Astrocyte (in vitro differentiated cells and primary cell): ENCODE measurements around the gene FNDC3B. TPM values are rescaled to one million over a fixed set of nuclear protein-coding genes. Genes with fewer than 3 reads are reported as not detected.

Source experiments
- DNase-seq: peaks from one replicate; pipeline ENCODE4 v3.0.0-alpha.2; 2010; ENCODE audit warnings: low read depth
- FAIRE-seq: peaks from 2 replicates; lab custom pipeline; 2011; peaks lifted over from hg19 to GRCh38; lab: Jason Lieb, UNC
- H2AFZ ChIP-seq: 2 replicates; pipeline ENCODE4 v1.6.0; 2012; ENCODE audit warnings: low read depth, low read length, inconsistent platforms
- H3K27ac ChIP-seq: 2 replicates; pipeline ENCODE4 v1.5.1; 2011; ENCODE audit warnings: low read depth, low read length, inconsistent platforms
- H3K27me3 ChIP-seq: 2 replicates; pipeline ENCODE4 v1.6.0; 2011; ENCODE audit warnings: low read length, inconsistent platforms; ENCODE audit not compliant: insufficient read depth
- H3K36me3 ChIP-seq: 2 replicates; pipeline ENCODE4 v1.5.1; 2011; ENCODE audit warnings: low read length, inconsistent platforms; ENCODE audit not compliant: insufficient read depth
- H3K4me1 ChIP-seq: 2 replicates; pipeline ENCODE4 v1.5.1; 2011; ENCODE audit warnings: low read length, inconsistent platforms; ENCODE audit not compliant: insufficient read depth
- H3K4me2 ChIP-seq: 2 replicates; pipeline ENCODE4 v1.6.0; 2012; ENCODE audit warnings: low read length, inconsistent platforms
- H3K4me3 ChIP-seq: 2 replicates; pipeline ENCODE4 v1.5.1; 2011; ENCODE audit warnings: low read depth, mild to moderate bottlenecking, low read length, inconsistent platforms; ENCODE audit not compliant: insufficient read depth
- H3K79me2 ChIP-seq: 2 replicates; pipeline ENCODE4 v1.6.0; 2012; ENCODE audit warnings: mild to moderate bottlenecking, low read length, inconsistent platforms; ENCODE audit not compliant: insufficient read depth
- H3K9ac ChIP-seq: 2 replicates; pipeline ENCODE4 v1.6.0; 2012; ENCODE audit warnings: mild to moderate bottlenecking, low read length, inconsistent platforms
- H3K9me3 ChIP-seq: 2 replicates; pipeline ENCODE4 v1.5.1; 2012; ENCODE audit warnings: low read depth, mild to moderate bottlenecking, low read length, inconsistent platforms; ENCODE audit not compliant: insufficient read depth
- H4K20me1 ChIP-seq: 2 replicates; pipeline ENCODE4 v1.6.0; 2012; ENCODE audit warnings: low read length, inconsistent platforms; ENCODE audit not compliant: insufficient read depth
- H3K27ac Mint-ChIP-seq: one replicate; pipeline ENCODE4 v1.8.0; 2021; ENCODE audit warnings: mild to moderate bottlenecking, mixed read lengths; ENCODE audit not compliant: unreplicated experiment
- H3K27me3 Mint-ChIP-seq: one replicate; pipeline ENCODE4 v1.8.0; 2021; ENCODE audit warnings: low read depth, mixed read lengths; ENCODE audit not compliant: unreplicated experiment
- H3K36me3 Mint-ChIP-seq: one replicate; pipeline ENCODE4 v1.8.0; 2021; ENCODE audit warnings: low read depth, mixed read lengths; ENCODE audit not compliant: unreplicated experiment
- H3K4me1 Mint-ChIP-seq: one replicate; pipeline ENCODE4 v1.8.0; 2021; ENCODE audit warnings: low read depth, mixed read lengths; ENCODE audit not compliant: unreplicated experiment
- H3K4me3 Mint-ChIP-seq: one replicate; pipeline ENCODE4 v1.8.0; 2021; ENCODE audit warnings: mild to moderate bottlenecking, moderate library complexity, mixed read lengths; ENCODE audit not compliant: unreplicated experiment
- H3K9me3 Mint-ChIP-seq: one replicate; pipeline ENCODE4 v1.8.0; 2021; ENCODE audit warnings: mild to moderate bottlenecking, mixed read lengths; ENCODE audit not compliant: unreplicated experiment
- CTCF ChIP-seq: IDR thresholded peaks from 2 replicates; pipeline ENCODE4 v1.5.1; 2011; ENCODE audit warnings: low read depth, mild to moderate bottlenecking, inconsistent platforms, low read length, moderate library complexity; ENCODE audit not compliant: insufficient read depth
- EZH2 ChIP-seq: IDR thresholded peaks from 2 replicates; pipeline ENCODE4 v1.6.1; 2012; ENCODE audit warnings: mild to moderate bottlenecking, low read length, inconsistent platforms; ENCODE audit not compliant: insufficient read depth
- total RNA-seq: library from RNA; stranded (reverse); gene quantifications from 2 replicates; pipeline ENCODE4 v1.2.1, GENCODE V29; 2021

FNDC3B gene
- total RNA-seq, 1 donor from 2014 or later: 327 TPM

GRCh38 chr3:172063456-172064432 lies 24.4 kb downstream of the FNDC3B start:
- no peak overlapping the region for H2AFZ ChIP-seq
- H3K9ac ChIP-seq: no peak overlapping the region
- no peaks in the 10 kb centered on the region for H3K9me3 ChIP-seq
- H3K36me3 Mint-ChIP-seq: peaks cover 3% of the 10 kb centered on the region
- no peak overlapping the region for H3K4me3 Mint-ChIP-seq
- H3K36me3 ChIP-seq: peaks cover 8% of the 10 kb centered on the region
- FAIRE-seq: no peak
- H3K4me3 ChIP-seq: no peak overlapping the region
- no peak for TF ChIP-seq CTCF
- no peak for TF ChIP-seq EZH2
- no peak overlapping the region for H3K27ac ChIP-seq
- peak overlapping the region; percentile 63 for H3K27ac Mint-ChIP-seq
- no peaks in the 10 kb centered on the region for H3K27me3 Mint-ChIP-seq
- peaks cover 73% of the 10 kb centered on the region for H3K4me1 Mint-ChIP-seq
- peaks cover 97% of the 10 kb centered on the region for H4K20me1 ChIP-seq
- peaks cover 16% of the 10 kb centered on the region for H3K4me1 ChIP-seq
- peaks cover 97% of the 10 kb centered on the region for H3K79me2 ChIP-seq
- DNase-seq: no peak
- H3K9me3 Mint-ChIP-seq: no peaks in the 10 kb centered on the region
- no peaks in the 10 kb centered on the region for H3K27me3 ChIP-seq
- H3K4me2 ChIP-seq: no peak overlapping the region

GRCh38 chr3:172065527-172065926 lies 26.1 kb downstream of the FNDC3B start:
- Mint-ChIP-seq H3K4me1 (peaks cover 76% of the 10 kb centered on the region), H3K27me3 (no peaks in the 10 kb centered on the region), H3K27ac (peak overlapping the region; percentile 49), H3K9me3 (no peaks in the 10 kb centered on the region), H3K36me3 (peaks cover 3% of the 10 kb centered on the region), H3K4me3 (no peak overlapping the region)
- FAIRE-seq (no peak), DNase-seq (peak; percentile 81)
- peaks cover 97% of the 10 kb centered on the region for H3K79me2 ChIP-seq
- no peak overlapping the region for H3K4me3 ChIP-seq
- H3K9me3 ChIP-seq: no peaks in the 10 kb centered on the region
- peak overlapping the region; percentile 32 for H3K4me2 ChIP-seq
- no peak overlapping the region for H2AFZ ChIP-seq
- peaks cover 11% of the 10 kb centered on the region for H3K36me3 ChIP-seq
- H3K4me1 ChIP-seq: peaks cover 16% of the 10 kb centered on the region
- peaks cover 96% of the 10 kb centered on the region for H4K20me1 ChIP-seq
- TF ChIP-seq CTCF: no peak
- TF ChIP-seq EZH2: no peak
- peak overlapping the region; percentile 38 for H3K27ac ChIP-seq
- peak overlapping the region; percentile 6 for H3K9ac ChIP-seq
- H3K27me3 ChIP-seq: no peaks in the 10 kb centered on the region
